Breast epithelium (tissue), 4 donors: ENCODE results near the gene CD244. TPM values are rescaled to one million over a fixed set of nuclear protein-coding genes. Genes with fewer than 3 reads are reported as not detected.

Experiments used
- DNase-seq, 2 donors: peaks; one replicate each; pipeline ENCODE4 v3.0.0-alpha.2; 2019; ENCODE audit warnings: low spot score in 2 of 2
- H3K27ac ChIP-seq, 2 donors: fragments of 200-600 bp; sonication (generic) in 1 of 2; one replicate each; pipeline ENCODE4 v1.5.1; 2016 to 2019; ENCODE audit warnings: mild to moderate bottlenecking in 1 of 2
- H3K27me3 ChIP-seq, 2 donors: fragments of 200-600 bp; sonication (generic) in 1 of 2; one replicate each; pipeline versions ENCODE4 v1.5.1 to v1.6.0; 2017 to 2019; ENCODE audit warnings: control low read depth in 1 of 2, mild to moderate bottlenecking in 1 of 2
- H3K36me3 ChIP-seq: fragments of 200-600 bp; one replicate; pipeline ENCODE4 v1.5.1; 2019
- H3K4me1 ChIP-seq, 2 donors: fragments of 200-600 bp; sonication (generic); one replicate each; pipeline ENCODE4 v1.5.1; 2016 to 2019; ENCODE audit warnings: control low read depth in 1 of 2
- H3K4me3 ChIP-seq, 3 donors: fragments of 200-600 bp; sonication (generic); 1 replicate in 2 of 3; 2 replicates in 1 of 3; pipeline ENCODE4 v1.5.1; 2016 to 2019; ENCODE audit warnings: mild to moderate bottlenecking in 3 of 3, moderate library complexity in 2 of 3
- H3K9me3 ChIP-seq, 2 donors: fragments of 200-600 bp; sonication (generic) in 1 of 2; one replicate each; pipeline ENCODE4 v1.5.1; 2016 to 2019; ENCODE audit warnings: control low read depth in 1 of 2
- CTCF ChIP-seq, 3 donors: fragments of 450-650 bp; IDR thresholded peaks; one replicate each; pipeline ENCODE4 v1.5.1; 2016 to 2017; ENCODE audit warnings: antibody characterized with exemption in 3 of 3, mild to moderate bottlenecking in 3 of 3, moderate library complexity in 3 of 3
- POLR2A ChIP-seq: fragments of 450-650 bp; IDR thresholded peaks from one replicate; pipeline ENCODE4 v1.6.1; 2016; ENCODE audit warnings: antibody characterized with exemption, mild to moderate bottlenecking, moderate library complexity
- POLR2AphosphoS5 ChIP-seq, 3 donors: sonication (generic); formaldehyde crosslinking; IDR thresholded peaks; one replicate each; pipeline ENCODE4 v1.6.1; 2017; ENCODE audit warnings: antibody characterized with exemption in 3 of 3
- intact Hi-C: fragments of 100-400 bp; cut with DNase I; formaldehyde crosslinking; loops from one replicate; pipeline ENCODE4 v1.15.1; 2023; ENCODE audit warnings: low total_unique reads
- total RNA-seq, 3 donors: library from RNA; depleted of rRNA; stranded (reverse); fragments of >200 nt; gene quantifications; one replicate each; pipeline ENCODE4 v1.1.0, GENCODE V29; 2016

CD244 gene
- total RNA-seq, 3 donors from 2014 or later = 0.64 to 1.6 (median 0.66) TPM

GRCh38 chr1:160846281-160846680, 16.4 kb downstream of the CD244 start:
- intact Hi-C loops = no loop called here
- no peak for TF ChIP-seq CTCF (IDR thresholded peaks at IDR 0.05)
- no peaks in the 10 kb centered on the region for H3K4me1 ChIP-seq
- no peaks in the 10 kb centered on the region for H3K9me3 ChIP-seq
- H3K4me3 ChIP-seq = no peak overlapping the region
- no peak for DNase-seq
- H3K36me3 ChIP-seq = no peaks in the 10 kb centered on the region
- no peaks in the 10 kb centered on the region for H3K27me3 ChIP-seq
- H3K27ac ChIP-seq = no peak overlapping the region

- Histone ChIP-seq H3K27me3 (no peaks in the 10 kb centered on the region), H3K4me1 (no peaks in the 10 kb centered on the region), H3K27ac (no peak overlapping the region), H3K4me3 (no peak overlapping the region), H3K9me3 (no peaks in the 10 kb centered on the region), H3K36me3 (no peaks in the 10 kb centered on the region)
- intact Hi-C loops = no loop called here
- no peak for DNase-seq
- TF ChIP-seq POLR2A (no peak), POLR2AphosphoS5 (IDR thresholded peaks at IDR 0.05) (no peak), CTCF (IDR thresholded peaks at IDR 0.05) (no peak)
These were observed 18.0 kb downstream of the CD244 start for GRCh38 chr1:160844447-160845232.

GRCh38 chr1:160841079-160841478, 21.6 kb downstream of the CD244 start:
- Histone ChIP-seq H3K36me3 (no peaks in the 10 kb centered on the region), H3K9me3 (no peaks in the 10 kb centered on the region), H3K4me1 (no peaks in the 10 kb centered on the region), H3K27me3 (no peaks in the 10 kb centered on the region), H3K4me3 (no peak overlapping the region), H3K27ac (no peak overlapping the region)
- TF ChIP-seq CTCF (IDR thresholded peaks at IDR 0.05) = no peak
- TF ChIP-seq POLR2AphosphoS5 (IDR thresholded peaks at IDR 0.05) = no peak
- no peak for TF ChIP-seq POLR2A
- intact Hi-C loops = no loop called here
- DNase-seq = no peak

- intact Hi-C loops = no loop called here
These were observed 22.9 kb downstream of the CD244 start for GRCh38 chr1:160839746-160840145.

More at GRCh38 chr1:160839746-160840145, 22.9 kb downstream of the CD244 start:
- no peak for TF ChIP-seq CTCF (IDR thresholded peaks at IDR 0.05)
- TF ChIP-seq POLR2A = no peak
- TF ChIP-seq POLR2AphosphoS5 (IDR thresholded peaks at IDR 0.05) = no peak
- no peaks in the 10 kb centered on the region for H3K4me1 ChIP-seq
- no peaks in the 10 kb centered on the region for H3K27me3 ChIP-seq
- H3K9me3 ChIP-seq = no peaks in the 10 kb centered on the region
- no peak overlapping the region for H3K4me3 ChIP-seq
- no peak for DNase-seq
- no peak overlapping the region for H3K27ac ChIP-seq
- H3K36me3 ChIP-seq = no peaks in the 10 kb centered on the region
